HCT116 (cell line): ENCODE measurements around the gene MBD3. TPM values are rescaled to one million over a fixed set of nuclear protein-coding genes. Genes with fewer than 3 reads are reported as not detected.

Experiments
- ATAC-seq: fragments of 200-7000 bp; cut with Tn5 transposase; 2 replicates; pipeline ENCODE4 v1.9.1; 2020; ENCODE audit warnings: mild to moderate bottlenecking, moderate library complexity
- BruUV-seq: library from RNA; stranded (reverse); fragments of 400-500 nt; replicated peaks from 2 replicates; lab custom pipeline; 2021; lab: Mats Ljungman, UMichigan
- CTCF ChIA-PET: fragments of 300-600 bp; sonication (Branson Sonifier 250); formaldehyde crosslinking; loops from one replicate; lab custom pipeline; 2021; ENCODE audit warnings: antibody characterized with exemption; lab: Charles Lee
- POLR2A ChIA-PET: fragments of 300-600, 350-600 bp; sonication (Branson Sonifier 250); formaldehyde crosslinking; loops from one replicate; lab custom pipeline; 2021; ENCODE audit warnings: antibody characterized with exemption; lab: Charles Lee
- RAD21 ChIA-PET, 2 experiments: fragments of 300-600 bp; sonication (Branson Sonifier 250); formaldehyde crosslinking; loops; one replicate each; lab custom pipeline; 2023; ENCODE audit warnings: low total read pairs in 2 of 2; ENCODE audit not compliant: uncharacterized antibody in 2 of 2, unreplicated experiment in 2 of 2, low non-redundant PET in 1 of 2; lab: Charles Lee
- DNase-seq: peaks from one replicate; pipeline ENCODE4 v3.0.0-alpha.2; 2010; ENCODE audit warnings: low read depth, low spot score
- H2AFZ ChIP-seq: fragments of 200-600 bp; shearing (Covaris generic), sonication (generic); 2 replicates; pipeline ENCODE4 v1.6.1; 2017; ENCODE audit warnings: low read depth, mixed run types, mixed read lengths, antibody characterized with exemption, low read length; ENCODE audit not compliant: poor library complexity, severe bottlenecking
- H3K27ac ChIP-seq: 2 replicates; pipeline ENCODE4 v1.5.1; 2012; ENCODE audit warnings: low read depth, low read length
- H3K27me3 ChIP-seq: fragments of 200-600 bp; sonication (generic); 2 replicates; pipeline ENCODE4 v1.6.1; 2016; ENCODE audit warnings: mixed run types, low read length, mixed read lengths; ENCODE audit not compliant: insufficient read depth
- H3K36me3 ChIP-seq, 2 experiments: fragments of 200-500 bp in 1 of 2; fragments of 200-600 bp in 1 of 2; sonication (Bioruptor generic) in 1 of 2; sonication (generic) in 1 of 2; 2 replicates each; pipeline versions ENCODE4 v1.5.1 to v1.6.1; 2014 to 2016; ENCODE audit warnings: low read length in 2 of 2, inconsistent platforms in 1 of 2, mixed read lengths in 1 of 2, mixed run types in 1 of 2; ENCODE audit not compliant: insufficient read depth in 2 of 2, control insufficient read depth in 1 of 2
- H3K4me1 ChIP-seq, 2 experiments: fragments of 200-600 bp in 1 of 2; sonication (generic) in 1 of 2; 2 replicates each; pipeline versions ENCODE4 v1.5.1 to v1.6.1; 2012 to 2017; ENCODE audit warnings: low read length in 2 of 2, inconsistent platforms in 1 of 2, mild to moderate bottlenecking in 1 of 2, mixed read lengths in 1 of 2, mixed run types in 1 of 2, moderate library complexity in 1 of 2; ENCODE audit not compliant: insufficient read depth in 2 of 2, control insufficient read depth in 1 of 2
- H3K4me2 ChIP-seq: fragments of 200-600 bp; sonication (generic); 2 replicates; pipeline ENCODE4 v1.6.1; 2017; ENCODE audit warnings: mixed run types, low read length, mixed read lengths
- H3K4me3 ChIP-seq, 2 experiments: fragments of 200-600 bp in 1 of 2; sonication (generic) in 1 of 2; replicated peaks in 1 of 2; 2 replicates each; pipeline ENCODE4 v1.5.1; 2011 to 2016; ENCODE audit warnings: low read length in 2 of 2, control low read depth in 1 of 2, low read depth in 1 of 2, mild to moderate bottlenecking in 1 of 2, mixed read lengths in 1 of 2, mixed run types in 1 of 2
- H3K79me2 ChIP-seq: fragments of 200-600 bp; sonication (generic); 2 replicates; pipeline ENCODE4 v1.6.1; 2017; ENCODE audit warnings: mild to moderate bottlenecking, mixed run types, low read length, moderate library complexity, mixed read lengths; ENCODE audit not compliant: insufficient read depth
- H3K9ac ChIP-seq: fragments of 200-600 bp; sonication (generic); 2 replicates; pipeline ENCODE4 v1.6.1; 2016; ENCODE audit warnings: low read length, mixed read lengths
- H3K9me2 ChIP-seq: fragments of 200-600 bp; sonication (generic), shearing (Covaris generic); 2 replicates; pipeline ENCODE4 v1.6.1; 2017; ENCODE audit warnings: mixed run types, mild to moderate bottlenecking, moderate library complexity; ENCODE audit not compliant: insufficient read depth
- H3K9me3 ChIP-seq, 2 experiments: fragments of 200-500 bp in 1 of 2; fragments of 200-600 bp in 1 of 2; sonication (Bioruptor generic) in 1 of 2; sonication (generic) in 1 of 2; 2 replicates each; pipeline ENCODE4 v1.6.1; 2014 to 2017; ENCODE audit warnings: low read length in 2 of 2, mixed read lengths in 2 of 2, inconsistent platforms in 1 of 2, low read depth in 1 of 2, mild to moderate bottlenecking in 1 of 2, mixed run types in 1 of 2, moderate library complexity in 1 of 2; ENCODE audit not compliant: control insufficient read depth in 1 of 2, insufficient read depth in 1 of 2
- H4K20me1 ChIP-seq: fragments of 200-600 bp; sonication (generic), shearing (Covaris generic); 2 replicates; pipeline ENCODE4 v1.6.1; 2017; ENCODE audit warnings: mixed run types, mild to moderate bottlenecking, moderate library complexity; ENCODE audit not compliant: insufficient read depth
- CEBPB ChIP-seq: IDR thresholded peaks from 2 replicates; pipeline ENCODE4 v1.6.1; 2012; ENCODE audit warnings: low read depth
- CTCF ChIP-seq, 3 experiments: fragments of 200-600 bp in 1 of 3; sonication (generic) in 1 of 3; IDR thresholded peaks in 2 of 3; conservative IDR thresholded peaks in 1 of 3; 2 replicates each; pipeline ENCODE4 v1.5.1; 2012 to 2017; ENCODE audit warnings: low read depth in 2 of 3, low read length in 2 of 3, antibody characterized with exemption in 1 of 3, borderline replicate concordance in 1 of 3, control low read depth in 1 of 3, mild to moderate bottlenecking in 1 of 3, mixed read lengths in 1 of 3, mixed run types in 1 of 3, moderate library complexity in 1 of 3; ENCODE audit not compliant: insufficient read depth in 1 of 3
- ELF1 ChIP-seq: IDR thresholded peaks from 2 replicates; pipeline ENCODE4 v1.6.1; 2012; ENCODE audit warnings: low read depth, borderline replicate concordance
- EZH2 ChIP-seq: fragments of 200-600 bp; sonication (generic); IDR thresholded peaks from 2 replicates; pipeline ENCODE4 v1.6.1; 2017; ENCODE audit warnings: antibody characterized with exemption, mixed run types
- SIN3A ChIP-seq: IDR thresholded peaks from 2 replicates; pipeline ENCODE4 v1.6.1; 2012; ENCODE audit warnings: low read depth
- YY1 ChIP-seq: IDR thresholded peaks from 2 replicates; pipeline ENCODE4 v1.6.1; 2011; ENCODE audit warnings: low read length, low read depth, moderate library complexity, mild to moderate bottlenecking; ENCODE audit not compliant: insufficient replicate concordance; ENCODE audit errors: extremely low read depth
- intact Hi-C: fragments of 100-400 bp; cut with micrococcal nuclease; formaldehyde crosslinking; loops from 2 replicates; pipeline ENCODE4 v1.10.0; 2022
- total RNA-seq: library from RNA; stranded (reverse); gene quantifications from one replicate; pipeline ENCODE4 v1.2.1, GENCODE V29; 2021; ENCODE audit not compliant: unreplicated experiment
- TF ChIP-seq, protein P1 (sequence below): IDR thresholded peaks from 2 replicates; pipeline ENCODE4 v1.6.1; 2012; ENCODE audit warnings: low read depth

Gene MBD3
- total RNA-seq, 1 experiment from 2014 or later = 85.7 TPM

DNA sequence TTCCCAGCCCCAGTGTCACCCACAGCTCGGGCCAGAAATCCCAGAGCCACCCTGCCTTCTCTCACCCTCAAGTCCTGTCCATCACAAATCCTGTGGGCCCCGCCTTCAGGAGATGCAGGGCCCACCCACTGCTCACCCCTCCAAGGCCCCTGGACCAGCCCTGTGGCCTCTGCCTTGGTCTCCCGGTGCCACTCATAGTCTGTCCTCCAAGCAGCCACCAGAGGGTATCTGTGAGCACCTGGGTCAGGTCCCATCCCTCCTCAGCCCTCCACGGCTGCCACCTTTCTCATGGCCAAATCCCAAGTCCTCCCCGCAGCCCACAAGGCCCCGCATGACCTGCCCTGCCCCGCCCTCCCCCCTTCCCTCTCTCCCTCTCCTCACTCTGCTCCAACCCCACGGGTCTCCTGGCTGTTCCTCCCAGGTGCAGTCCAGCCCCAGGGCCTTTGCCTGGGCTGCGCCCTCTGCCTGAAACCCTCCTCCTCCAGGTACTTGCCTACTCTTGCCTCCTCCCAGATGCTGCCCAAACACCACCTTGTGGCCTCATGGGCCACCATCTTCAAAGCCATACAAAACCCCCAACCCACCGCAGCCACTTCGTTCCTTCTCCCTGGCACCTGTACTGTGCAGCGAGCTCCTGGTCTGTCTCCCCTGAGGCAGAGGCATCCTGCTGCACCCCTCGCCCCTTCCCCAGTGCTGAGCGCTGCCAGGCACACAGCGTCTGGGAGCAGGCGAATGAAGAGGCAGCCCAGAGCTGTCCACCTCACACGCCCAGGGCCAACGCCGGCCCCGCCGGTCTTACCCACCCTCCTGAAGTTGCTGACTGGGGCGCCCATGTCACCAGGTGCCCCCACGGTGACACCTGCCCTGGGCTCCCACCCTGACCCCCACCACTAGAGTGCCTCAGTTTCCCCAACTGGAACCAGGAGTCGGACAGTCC, 25.8 kb upstream of the MBD3 start:
- H2AFZ ChIP-seq = no peak overlapping the region
- ChIA-PET RAD21 (no interaction called here), POLR2A (interaction anchor here (1.0 kb wide), 1 partner anchor 76 kb away, joined by 3 read pairs; no protein-coding TSS in a partner anchor)
- H3K27me3 ChIP-seq = no peaks in the 10 kb centered on the region
- BruUV-seq = no TSS peak
- no peaks in the 10 kb centered on the region for H3K9me2 ChIP-seq
- peaks cover 31 to 49% of the 10 kb centered on the region in 2 experiments; a peak in 3 of 4 replicates for H3K36me3 ChIP-seq
- peak; percentile 29 for DNase-seq
- peaks cover 0 to 5% of the 10 kb centered on the region in 2 experiments; a peak in 1 of 4 replicates for H3K4me1 ChIP-seq
- ATAC-seq = peak; percentile 96
- no peak overlapping the region for H3K4me2 ChIP-seq
- no peak for TF ChIP-seq SIN3A
- TF ChIP-seq ELF1 = no peak
- peak; percentile 44 to 62 (median 58); a peak in 5 of 6 replicates for TF ChIP-seq CTCF (IDR thresholded peaks at IDR 0.05 in 2 of 3, conservative IDR thresholded peaks at IDR 0.05 in 1 of 3; ENCODE audit: borderline replicate concordance in 1 of 3, insufficient read depth in 1 of 3, low read depth in 2 of 3, low read length in 2 of 3)
- TF ChIP-seq EZH2 = no peak
- no peak for TF ChIP-seq CEBPB
- TF ChIP-seq YY1 = no peak
- TF ChIP-seq, protein P1, sequence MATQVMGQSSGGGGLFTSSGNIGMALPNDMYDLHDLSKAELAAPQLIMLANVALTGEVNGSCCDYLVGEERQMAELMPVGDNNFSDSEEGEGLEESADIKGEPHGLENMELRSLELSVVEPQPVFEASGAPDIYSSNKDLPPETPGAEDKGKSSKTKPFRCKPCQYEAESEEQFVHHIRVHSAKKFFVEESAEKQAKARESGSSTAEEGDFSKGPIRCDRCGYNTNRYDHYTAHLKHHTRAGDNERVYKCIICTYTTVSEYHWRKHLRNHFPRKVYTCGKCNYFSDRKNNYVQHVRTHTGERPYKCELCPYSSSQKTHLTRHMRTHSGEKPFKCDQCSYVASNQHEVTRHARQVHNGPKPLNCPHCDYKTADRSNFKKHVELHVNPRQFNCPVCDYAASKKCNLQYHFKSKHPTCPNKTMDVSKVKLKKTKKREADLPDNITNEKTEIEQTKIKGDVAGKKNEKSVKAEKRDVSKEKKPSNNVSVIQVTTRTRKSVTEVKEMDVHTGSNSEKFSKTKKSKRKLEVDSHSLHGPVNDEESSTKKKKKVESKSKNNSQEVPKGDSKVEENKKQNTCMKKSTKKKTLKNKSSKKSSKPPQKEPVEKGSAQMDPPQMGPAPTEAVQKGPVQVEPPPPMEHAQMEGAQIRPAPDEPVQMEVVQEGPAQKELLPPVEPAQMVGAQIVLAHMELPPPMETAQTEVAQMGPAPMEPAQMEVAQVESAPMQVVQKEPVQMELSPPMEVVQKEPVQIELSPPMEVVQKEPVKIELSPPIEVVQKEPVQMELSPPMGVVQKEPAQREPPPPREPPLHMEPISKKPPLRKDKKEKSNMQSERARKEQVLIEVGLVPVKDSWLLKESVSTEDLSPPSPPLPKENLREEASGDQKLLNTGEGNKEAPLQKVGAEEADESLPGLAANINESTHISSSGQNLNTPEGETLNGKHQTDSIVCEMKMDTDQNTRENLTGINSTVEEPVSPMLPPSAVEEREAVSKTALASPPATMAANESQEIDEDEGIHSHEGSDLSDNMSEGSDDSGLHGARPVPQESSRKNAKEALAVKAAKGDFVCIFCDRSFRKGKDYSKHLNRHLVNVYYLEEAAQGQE = no peak
- TF ChIP-seq, all 23 proteins: peak for 1
- Histone ChIP-seq H3K9ac (no peak overlapping the region), H3K9me3 (no peaks in the 10 kb centered on the region), H3K79me2 (peaks cover 14% of the 10 kb centered on the region; the same call in 1 of the 2 replicates), H4K20me1 (no peaks in the 10 kb centered on the region), H3K4me3 (no peak overlapping the region), H3K27ac (no peak overlapping the region; the same call in 1 of the 2 replicates)
- intact Hi-C loops = no loop called here
- CTCF ChIA-PET = no interaction called here
